ENCODE results near the gene DDX49.

DDX49 gene, protein sequence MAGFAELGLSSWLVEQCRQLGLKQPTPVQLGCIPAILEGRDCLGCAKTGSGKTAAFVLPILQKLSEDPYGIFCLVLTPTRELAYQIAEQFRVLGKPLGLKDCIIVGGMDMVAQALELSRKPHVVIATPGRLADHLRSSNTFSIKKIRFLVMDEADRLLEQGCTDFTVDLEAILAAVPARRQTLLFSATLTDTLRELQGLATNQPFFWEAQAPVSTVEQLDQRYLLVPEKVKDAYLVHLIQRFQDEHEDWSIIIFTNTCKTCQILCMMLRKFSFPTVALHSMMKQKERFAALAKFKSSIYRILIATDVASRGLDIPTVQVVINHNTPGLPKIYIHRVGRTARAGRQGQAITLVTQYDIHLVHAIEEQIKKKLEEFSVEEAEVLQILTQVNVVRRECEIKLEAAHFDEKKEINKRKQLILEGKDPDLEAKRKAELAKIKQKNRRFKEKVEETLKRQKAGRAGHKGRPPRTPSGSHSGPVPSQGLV

DNA sequence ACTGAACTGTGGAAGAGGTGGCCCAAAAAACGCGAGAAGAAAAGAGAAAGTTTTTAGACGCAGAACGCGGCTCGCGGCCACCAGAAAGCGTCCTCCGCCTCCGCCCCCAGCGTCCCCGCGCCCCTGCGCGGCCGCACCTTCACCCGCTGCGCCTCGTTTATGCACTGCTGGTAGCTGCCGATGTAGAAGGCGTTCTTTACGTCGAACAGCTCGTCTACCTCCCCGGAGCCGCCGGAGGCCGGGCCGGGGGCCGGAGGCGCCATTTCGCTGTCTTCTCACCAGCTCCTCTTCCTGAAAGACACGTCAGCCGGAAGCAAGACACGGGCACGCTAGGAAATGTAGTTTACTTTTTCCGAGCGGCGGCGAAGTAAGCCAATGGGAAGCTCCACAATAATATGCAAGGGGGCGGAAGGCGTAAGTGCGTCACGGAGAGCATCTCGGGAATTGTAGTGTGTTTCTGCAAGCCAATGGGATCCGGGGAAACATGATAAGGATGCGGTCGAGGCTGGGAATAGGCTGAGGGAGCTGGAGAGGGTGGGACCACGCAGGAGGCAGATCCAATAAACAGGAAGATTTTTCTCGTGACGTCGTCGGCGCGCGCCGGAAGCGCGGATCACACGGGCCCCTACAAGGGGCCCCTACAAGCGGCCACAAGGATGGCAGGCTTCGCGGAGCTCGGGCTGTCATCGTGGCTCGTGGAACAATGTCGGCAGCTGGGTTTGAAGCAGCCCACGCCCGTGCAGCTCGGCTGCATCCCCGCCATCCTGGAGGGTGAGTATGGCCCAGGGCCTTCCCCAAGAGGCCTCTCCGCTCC lies at the start of gene DDX49, which contains the start of gene COPE:
Gene DDX49, plus strand, starts transcription at position 630 of the 814 bp plus-strand sequence. Its CDS starts 27 bp downstream, at position 657.
Gene COPE, minus strand, starts transcription at position 302 of the 814 bp plus-strand sequence. Its CDS starts 39 bp downstream, at position 263.
- DNase-seq (ENCODE audit: low spot score), result peak; percentile 99

DNA sequence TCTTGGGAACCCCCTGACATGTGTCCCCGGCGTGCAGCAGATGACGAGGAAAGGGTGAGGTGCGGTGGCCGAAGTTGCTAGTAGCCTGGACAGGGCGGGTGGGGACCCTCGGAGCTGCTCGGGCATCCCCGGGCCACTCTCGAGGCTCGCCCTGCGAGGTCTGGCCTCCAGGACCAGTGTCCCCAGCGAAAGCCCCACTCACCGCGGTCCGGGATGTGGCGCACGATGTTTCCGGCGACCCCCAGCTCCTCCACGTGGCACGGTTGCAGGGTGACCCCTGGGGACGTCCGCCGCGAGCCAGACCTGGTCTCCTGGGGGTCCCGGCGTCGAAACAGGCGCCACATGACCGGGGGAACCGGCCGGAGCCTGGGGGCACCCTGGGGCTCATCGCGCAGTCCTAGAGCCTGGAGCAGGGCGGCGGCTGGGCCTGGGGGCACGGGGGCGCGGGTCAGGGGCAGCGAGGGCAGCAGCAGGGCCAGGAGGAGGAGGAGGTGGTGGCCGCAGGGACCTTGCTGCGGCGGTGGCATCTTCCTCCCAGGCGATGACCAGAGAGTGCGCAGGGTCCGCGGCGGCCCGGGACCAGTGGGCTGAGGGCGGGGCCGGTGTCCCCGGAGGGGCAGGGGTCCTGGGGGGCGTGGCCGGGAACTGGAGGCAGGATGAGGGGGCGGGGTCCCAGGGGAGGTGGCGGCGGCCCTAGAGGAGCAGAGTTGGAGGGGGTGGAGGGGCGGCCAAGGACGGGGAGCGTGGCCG lies 49.6 kb upstream of the DDX49 start:
- no peak for DNase-seq (ENCODE audit: low spot score)

GRCh38 chr19:18870531-18871172 lies 48.9 kb upstream of the DDX49 start:
- DNase-seq (ENCODE audit: low spot score), result no peak

DNA sequence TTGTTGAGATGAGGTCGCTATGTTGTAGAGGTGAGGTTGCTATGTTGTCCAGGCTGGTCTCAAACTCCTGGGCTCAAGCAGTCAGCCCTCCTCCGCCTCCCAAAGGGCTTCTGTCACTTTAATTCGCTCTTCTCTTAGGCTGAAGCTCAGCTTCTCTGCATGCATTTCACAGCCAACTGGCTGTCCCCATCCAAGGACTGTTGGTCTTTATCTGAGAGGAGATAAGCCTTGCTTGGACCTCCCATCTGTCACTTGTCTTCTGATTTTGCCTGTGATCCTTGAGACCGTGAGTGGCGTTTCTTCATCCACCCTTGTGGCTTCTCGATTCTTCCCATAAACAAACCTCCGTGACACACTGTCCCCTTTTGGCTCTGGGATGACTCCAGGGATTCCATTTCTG lies 48.0 kb upstream of the DDX49 start:
- no peak for DNase-seq (ENCODE audit: low spot score)

- DNase-seq (ENCODE audit: low spot score), result no peak
Measured at GRCh38 chr19:18875726-18876125, 43.8 kb upstream of the DDX49 start.

DNA sequence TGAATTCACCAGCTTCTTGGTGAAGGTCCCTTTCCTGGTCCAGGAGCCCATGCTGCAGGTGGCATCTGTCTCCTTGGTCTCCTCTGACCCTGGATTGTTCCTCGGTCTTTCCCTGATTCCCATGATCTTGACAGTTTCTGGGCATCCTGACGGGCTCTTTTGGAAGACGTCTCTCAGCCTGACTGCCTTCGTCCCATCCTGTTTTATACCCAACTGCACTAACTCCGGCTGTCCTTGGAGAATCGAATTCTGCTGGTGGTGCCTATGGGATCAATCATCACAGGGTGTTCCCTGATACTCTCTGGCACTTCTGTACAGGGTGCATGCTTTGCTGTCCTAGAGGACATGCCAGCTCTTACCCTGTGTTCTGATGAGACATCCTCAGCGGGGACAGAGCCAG lies 42.6 kb upstream of the DDX49 start:
- no peak for DNase-seq (ENCODE audit: low spot score)

DNA sequence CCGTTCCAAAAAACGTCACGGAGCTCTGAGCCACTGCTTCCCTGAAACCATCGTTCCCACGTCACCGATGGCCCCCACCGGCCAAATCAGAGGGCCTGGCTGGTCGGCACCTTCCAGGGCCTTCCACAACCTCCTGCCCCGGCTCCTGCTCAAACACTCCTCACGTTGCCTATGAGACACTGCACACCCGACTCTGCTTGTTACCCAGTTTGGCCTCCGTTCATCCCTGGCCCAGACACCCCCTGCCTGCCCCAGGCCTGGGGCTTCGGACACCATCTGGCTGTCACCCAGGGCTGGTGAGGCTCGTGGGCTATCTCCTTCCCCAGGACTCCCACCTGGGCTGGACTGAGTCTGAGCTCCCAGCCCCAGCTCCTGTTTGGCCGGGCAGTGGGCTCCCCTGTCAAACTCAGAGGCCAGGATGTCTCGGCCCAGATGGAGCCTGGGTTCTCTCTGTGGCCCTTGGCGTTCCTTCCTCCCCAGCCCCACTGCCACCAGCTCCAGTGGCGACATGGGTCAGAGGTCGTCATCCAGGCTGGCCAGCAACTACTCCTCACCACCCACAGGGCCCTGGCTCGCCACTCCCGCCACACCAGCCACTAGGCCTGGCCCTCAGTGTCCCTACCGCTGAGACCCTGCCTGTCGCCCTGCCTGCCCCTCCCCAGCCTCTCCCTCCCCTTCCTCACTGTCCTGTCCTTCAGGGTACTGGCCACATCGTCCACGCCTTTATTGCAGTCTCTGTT lies 41.3 kb upstream of the DDX49 start:
- no peak for DNase-seq (ENCODE audit: low spot score)

DNA sequence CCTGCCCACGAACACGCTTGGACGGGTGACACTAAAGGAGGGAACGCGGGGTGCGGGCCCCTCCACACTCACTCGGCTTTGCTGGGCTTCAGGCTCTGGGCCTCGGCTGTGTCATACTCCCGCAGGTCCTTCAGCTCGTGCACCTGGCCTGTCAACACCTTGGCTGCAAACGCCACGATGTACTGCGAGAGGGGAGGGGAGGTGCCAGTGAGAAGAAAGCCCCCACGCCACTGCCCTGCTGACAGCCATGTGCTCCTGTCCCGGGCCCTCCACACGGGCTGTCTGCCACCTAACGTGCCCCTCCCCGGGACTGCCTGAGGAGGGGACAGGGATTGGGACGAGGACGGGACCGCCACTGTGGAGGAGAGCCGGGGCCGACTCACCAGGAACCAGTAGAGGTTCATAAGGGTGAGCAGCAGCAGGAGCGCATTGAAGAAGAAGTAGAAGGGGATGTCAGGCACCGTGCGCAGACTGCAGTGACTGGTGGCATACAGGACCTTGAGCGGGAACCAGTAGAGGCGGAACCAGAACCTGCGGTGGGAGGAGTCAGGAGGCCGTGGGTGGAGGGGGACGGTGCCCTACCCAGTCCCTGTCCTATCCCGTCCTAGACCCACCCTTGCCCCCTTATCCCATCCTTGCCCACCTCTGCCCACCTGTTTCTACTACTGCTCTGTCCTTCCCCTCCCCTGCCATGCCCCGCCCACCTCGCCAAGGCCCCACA lies 40.5 kb upstream of the DDX49 start:
- DNase-seq (ENCODE audit: low spot score), result no peak

GRCh38 chr19:18879579-18880373 lies 39.7 kb upstream of the DDX49 start:
- peak; percentile 63 for DNase-seq (ENCODE audit: low spot score)

DNA sequence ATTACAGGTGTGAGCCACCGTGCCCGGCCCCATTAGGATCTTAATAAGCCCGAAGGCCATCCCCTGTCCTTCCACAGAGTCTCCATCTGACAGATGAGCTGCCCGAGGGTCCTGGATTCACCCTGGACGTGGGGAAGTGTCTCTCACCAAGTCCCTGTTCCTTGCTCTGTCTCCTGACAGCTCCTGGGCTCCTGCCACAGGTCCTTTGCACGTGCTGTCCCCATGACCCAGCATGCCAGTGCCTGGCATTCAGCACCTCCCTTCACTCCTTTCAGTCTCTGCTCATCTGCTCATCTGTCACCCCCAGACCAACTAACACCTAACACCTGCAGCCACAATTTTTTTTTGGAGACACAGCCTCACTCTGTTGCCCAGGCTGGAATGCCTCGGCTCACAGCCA lies 38.0 kb upstream of the DDX49 start:
- DNase-seq (ENCODE audit: low spot score), result no peak

DNA sequence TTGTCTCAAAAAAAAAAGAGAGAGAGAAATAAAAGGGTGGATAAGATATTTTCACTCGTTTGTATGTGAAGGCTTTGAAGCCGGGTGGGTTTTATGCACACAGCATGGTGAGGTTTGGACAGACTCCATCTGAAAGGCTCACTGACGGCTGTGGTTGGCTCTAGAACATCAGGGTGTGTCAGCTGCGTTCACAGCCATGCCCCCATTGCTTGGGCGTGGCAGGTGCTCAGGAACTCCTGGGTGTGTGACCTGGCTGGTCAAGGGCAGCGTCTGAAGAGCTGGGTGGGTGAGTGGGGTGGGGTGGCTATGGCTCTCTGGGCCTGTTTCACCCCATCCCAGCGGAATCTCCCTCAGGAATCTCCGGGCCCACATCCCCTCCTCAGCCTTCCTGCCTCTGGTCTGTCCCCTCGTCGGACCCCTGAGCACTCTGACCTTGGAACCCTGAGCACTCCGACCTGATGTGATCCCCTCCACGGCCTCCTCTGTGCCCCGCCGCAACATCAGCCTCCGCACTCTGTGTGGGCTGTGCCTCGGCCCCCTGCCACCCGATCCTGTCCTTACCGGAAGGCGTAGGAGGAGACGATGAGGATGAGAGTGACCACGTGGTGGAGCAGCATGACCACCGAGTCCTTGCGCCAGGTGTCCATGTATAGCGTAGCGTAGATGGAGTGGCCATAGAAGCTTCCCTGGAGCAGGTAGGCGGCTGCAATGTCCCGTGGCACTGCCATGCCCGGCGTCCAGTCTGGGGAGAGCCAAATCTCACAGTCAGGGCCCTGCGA lies 35.8 kb upstream of the DDX49 start:
- no peak for DNase-seq (ENCODE audit: low spot score)

DNA sequence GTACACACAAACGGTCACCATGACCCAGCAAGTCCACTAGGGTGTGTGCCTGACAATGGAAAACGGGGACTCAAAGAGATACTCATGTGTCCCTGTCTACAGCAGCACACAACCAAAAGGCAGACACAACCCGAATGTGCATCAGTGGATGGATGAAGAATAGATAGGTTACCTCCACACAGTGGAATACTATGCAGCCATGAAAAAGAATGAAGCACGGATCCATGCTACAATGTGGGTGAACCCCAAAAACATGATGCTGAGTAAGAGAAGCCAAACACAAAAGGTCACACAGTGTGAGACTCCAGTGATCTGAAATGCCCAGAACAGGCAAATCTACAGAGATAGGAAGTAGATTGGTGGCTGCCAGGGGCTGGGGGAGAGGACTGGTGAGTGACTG lies 32.5 kb upstream of the DDX49 start:
- DNase-seq (ENCODE audit: low spot score), result no peak

- DNase-seq (ENCODE audit: low spot score), result no peak
Measured at GRCh38 chr19:18889949-18890745, 29.4 kb upstream of the DDX49 start.

DNA sequence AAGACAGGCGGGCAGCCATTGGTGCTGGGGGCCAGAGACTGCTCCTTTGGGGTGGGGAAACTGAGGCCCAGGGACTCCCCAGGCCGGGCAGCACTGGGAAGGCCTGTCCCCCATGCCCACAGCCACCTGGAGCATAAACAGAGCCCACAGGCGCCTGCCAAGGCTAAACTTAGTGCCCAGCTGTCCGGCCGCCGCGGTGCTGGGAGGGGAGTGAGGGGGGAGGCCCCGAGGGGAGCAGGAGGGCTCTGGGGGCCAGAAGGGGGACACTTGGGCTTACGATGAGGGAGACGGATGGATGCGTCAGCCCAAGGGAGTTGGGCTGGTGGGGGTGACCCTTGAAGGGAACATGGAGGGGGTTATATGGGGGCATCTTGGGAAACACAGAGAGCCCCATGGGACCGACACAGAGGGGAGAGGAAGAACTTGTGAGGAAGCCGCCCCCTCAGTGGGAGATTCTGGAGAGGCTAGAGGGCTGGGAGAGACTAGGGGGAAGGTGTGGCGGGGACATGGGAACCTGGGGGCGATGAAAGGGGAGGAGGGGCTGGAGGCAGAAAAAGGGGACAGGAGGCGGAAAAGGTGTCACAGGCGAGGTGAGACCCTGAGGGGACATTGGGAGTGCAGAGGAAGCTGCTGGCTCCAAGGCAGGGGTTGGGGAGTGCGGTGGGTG lies 25.8 kb upstream of the DDX49 start:
- DNase-seq (ENCODE audit: low spot score), result no peak

GRCh38 chr19:18894254-18895037 lies 25.1 kb upstream of the DDX49 start:
- DNase-seq (ENCODE audit: low spot score), result no peak

DNA sequence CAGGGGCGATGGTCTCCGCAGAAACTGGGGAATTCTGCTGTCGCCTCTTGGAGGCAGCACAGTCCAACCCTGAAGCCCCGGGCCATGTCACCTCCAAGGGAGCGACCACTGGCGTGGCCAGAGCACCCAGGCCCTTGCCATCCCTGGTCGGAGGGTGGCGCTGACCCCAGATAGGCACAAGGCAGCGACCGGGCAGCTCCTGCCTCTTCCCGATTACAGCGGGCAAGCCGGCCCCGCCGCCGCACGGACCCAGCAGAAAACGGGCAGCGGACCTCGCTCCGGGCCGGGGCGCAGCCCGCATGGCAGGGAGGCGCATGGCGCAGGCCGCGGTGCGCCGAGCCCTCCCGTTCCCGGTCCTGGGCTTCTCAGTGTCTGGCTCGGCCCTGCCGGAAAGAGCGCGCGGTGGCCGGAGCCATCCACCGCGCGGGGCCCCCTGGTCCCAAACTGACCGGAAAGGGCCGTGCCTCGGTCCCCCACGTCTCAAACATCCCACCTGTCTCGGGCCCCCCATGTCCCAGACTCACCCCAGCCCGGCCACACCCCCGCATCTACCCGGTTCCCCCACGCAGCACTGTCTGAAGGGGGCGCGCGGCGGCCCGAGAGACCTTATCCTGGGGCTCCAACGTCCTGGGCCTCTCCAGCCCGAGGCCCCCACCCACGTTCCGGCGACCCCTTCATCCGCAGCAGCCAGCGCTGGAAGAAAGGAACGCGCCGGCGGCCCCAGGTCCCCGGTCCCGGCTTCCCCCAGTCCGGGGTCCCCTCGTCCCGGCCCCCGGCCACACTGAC lies 24.3 kb upstream of the DDX49 start:
- no peak for DNase-seq (ENCODE audit: low spot score)

Measured in hematopoietic multipotent progenitor cell treated with erythropoietin and hydrocortisone succinate and interleukin-3 and kit ligand, for 15 days (in vitro differentiated cells).